Activated CD4-positive, alpha-beta T cell treated with anti-CD3 and anti-CD28 coated beads for 24 hours (primary cell): Measurements from ENCODE around the gene ADGRD1.
"Not testable (repeated sequence)": the region's sequence is repeated elsewhere in the genome, so short reads cannot be mapped to it uniquely, and the experiment has no call there.

Experiments used
- DNase-seq, 2 donors: peaks; one replicate each; pipeline ENCODE4 v3.0.0-alpha.2; 2020; ENCODE audit warnings: low read depth in 2 of 2

ADGRD1 gene

GRCh38 chr12:130937546-130937945, 16.2 kb upstream of the ADGRD1 start:
- DNase-seq = not testable (repeated sequence)

- no peak for DNase-seq
These were observed 15.5 kb upstream of the ADGRD1 start for GRCh38 chr12:130938186-130938585.

- no peak for DNase-seq
These were observed 8.8 kb upstream of the ADGRD1 start for GRCh38 chr12:130944878-130945277.

GRCh38 chr12:130945786-130946492, 7.8 kb upstream of the ADGRD1 start:
- no peak for DNase-seq

GRCh38 chr12:130947028-130947613, 6.6 kb upstream of the ADGRD1 start:
- no peak for DNase-seq

GRCh38 chr12:130948136-130948535, 5.6 kb upstream of the ADGRD1 start:
- no peak for DNase-seq

- DNase-seq = no peak
These were observed 5.0 kb upstream of the ADGRD1 start for GRCh38 chr12:130948751-130949150.

- no peak for DNase-seq
These were observed 3.9 kb upstream of the ADGRD1 start for GRCh38 chr12:130949806-130950205.

GRCh38 chr12:130951636-130952035, 2.1 kb upstream of the ADGRD1 start:
- DNase-seq = no peak

- no peak for DNase-seq
These were observed 1.3 kb upstream of the ADGRD1 start for GRCh38 chr12:130952171-130952954.

GRCh38 chr12:130954544-130954831, 781 bp downstream of the ADGRD1 start:
- no peak for DNase-seq

GRCh38 chr12:130955238-130955816, 1.6 kb downstream of the ADGRD1 start:
- DNase-seq = no peak

GRCh38 chr12:130956009-130956408, 2.3 kb downstream of the ADGRD1 start:
- no peak for DNase-seq

- no peak for DNase-seq
These were observed 3.0 kb downstream of the ADGRD1 start for GRCh38 chr12:130956456-130957303.

GRCh38 chr12:130957304-130957621, 3.6 kb downstream of the ADGRD1 start:
- DNase-seq = no peak

- DNase-seq = no peak
These were observed 4.9 kb downstream of the ADGRD1 start for GRCh38 chr12:130958557-130959140.

GRCh38 chr12:130959632-130960031, 5.9 kb downstream of the ADGRD1 start:
- DNase-seq = no peak

GRCh38 chr12:130960058-130960457, 6.4 kb downstream of the ADGRD1 start:
- DNase-seq = no peak

- DNase-seq = no peak
These were observed 7.1 kb downstream of the ADGRD1 start for GRCh38 chr12:130960787-130961186.

- DNase-seq = no peak
These were observed 8.3 kb downstream of the ADGRD1 start for GRCh38 chr12:130961921-130962451.

- DNase-seq = no peak
These were observed 11.5 kb downstream of the ADGRD1 start for GRCh38 chr12:130965214-130965613.
